Mesothelial cell of epicardium (in vitro differentiated cells): ENCODE measurements around the gene MAN1C1. TPM values are rescaled to one million over a fixed set of nuclear protein-coding genes. Genes with fewer than 3 reads are reported as not detected.
"Not testable (repeated sequence)": the region's sequence is repeated elsewhere in the genome, so short reads cannot be mapped to it uniquely, and the experiment has no call there.

Source experiments
- DNase-seq, 2 experiments: peaks; one replicate each; pipeline ENCODE4 v3.0.0; 2021; ENCODE audit warnings: low spot score in 2 of 2; ENCODE audit not compliant: unreplicated experiment in 2 of 2
- H3K27ac Mint-ChIP-seq: 2 replicates; pipeline ENCODE4 v1.8.0; 2021; ENCODE audit warnings: mixed read lengths
- H3K27me3 Mint-ChIP-seq: 2 replicates; pipeline ENCODE4 v1.8.0; 2021; ENCODE audit warnings: low read depth, mixed read lengths
- H3K36me3 Mint-ChIP-seq: 2 replicates; pipeline ENCODE4 v1.8.0; 2021; ENCODE audit warnings: mixed read lengths
- H3K4me1 Mint-ChIP-seq: 2 replicates; pipeline ENCODE4 v1.8.0; 2021; ENCODE audit warnings: mixed read lengths
- H3K4me3 Mint-ChIP-seq: 2 replicates; pipeline ENCODE4 v1.8.0; 2021; ENCODE audit warnings: mild to moderate bottlenecking, moderate library complexity, mixed read lengths
- H3K9me3 Mint-ChIP-seq: 2 replicates; pipeline ENCODE4 v1.8.0; 2021; ENCODE audit warnings: mixed read lengths
- CTCF ChIP-seq: fragments of 200-600 bp; sonication (generic); IDR thresholded peaks from one replicate; pipeline ENCODE4 v1.5.0; 2021; ENCODE audit warnings: antibody characterized with exemption; ENCODE audit not compliant: unreplicated experiment
- total RNA-seq: library from RNA; stranded (reverse); gene quantifications from 3 replicates; pipeline ENCODE4 v1.2.1, GENCODE V29; 2021

Gene MAN1C1
- total RNA-seq, 1 donor from 2014 or later: 3.2 TPM

- no peaks in the 10 kb centered on the region for H3K9me3 Mint-ChIP-seq
- peaks cover 26% of the 10 kb centered on the region for H3K4me1 Mint-ChIP-seq
- no peak for TF ChIP-seq CTCF
- H3K27ac Mint-ChIP-seq: no peak overlapping the region
- H3K27me3 Mint-ChIP-seq: peaks cover 18% of the 10 kb centered on the region
- no peak for DNase-seq
- no peak overlapping the region for H3K4me3 Mint-ChIP-seq
- H3K36me3 Mint-ChIP-seq: no peaks in the 10 kb centered on the region
Observed at GRCh38 chr1:25729790-25730644, 113.4 kb downstream of the MAN1C1 start.

GRCh38 chr1:25731148-25731547 is 114.6 kb downstream of the MAN1C1 start:
- no peaks in the 10 kb centered on the region for H3K36me3 Mint-ChIP-seq
- peaks cover 12% of the 10 kb centered on the region for H3K27me3 Mint-ChIP-seq
- no peak for TF ChIP-seq CTCF
- peaks cover 26% of the 10 kb centered on the region for H3K4me1 Mint-ChIP-seq
- no peaks in the 10 kb centered on the region for H3K9me3 Mint-ChIP-seq
- DNase-seq: no peak
- no peak overlapping the region for H3K4me3 Mint-ChIP-seq
- H3K27ac Mint-ChIP-seq: no peak overlapping the region

- H3K36me3 Mint-ChIP-seq: no peaks in the 10 kb centered on the region
- H3K27me3 Mint-ChIP-seq: peaks cover 11% of the 10 kb centered on the region
- H3K9me3 Mint-ChIP-seq: no peaks in the 10 kb centered on the region
- no peak for DNase-seq
- no peak overlapping the region for H3K27ac Mint-ChIP-seq
- no peak for TF ChIP-seq CTCF
- H3K4me1 Mint-ChIP-seq: peaks cover 26% of the 10 kb centered on the region
- no peak overlapping the region for H3K4me3 Mint-ChIP-seq
Observed at GRCh38 chr1:25731626-25732370, 115.2 kb downstream of the MAN1C1 start.

- no peak overlapping the region for H3K27ac Mint-ChIP-seq
Observed at GRCh38 chr1:25732821-25733220, 116.2 kb downstream of the MAN1C1 start.

GRCh38 chr1:25733271-25733670 is 116.7 kb downstream of the MAN1C1 start:
- H3K4me1 Mint-ChIP-seq: peaks cover 13% of the 10 kb centered on the region
- no peak for DNase-seq
- H3K9me3 Mint-ChIP-seq: no peaks in the 10 kb centered on the region
- TF ChIP-seq CTCF: no peak
- no peak overlapping the region for H3K27ac Mint-ChIP-seq
- no peak overlapping the region for H3K4me3 Mint-ChIP-seq
- peaks cover 15% of the 10 kb centered on the region for H3K27me3 Mint-ChIP-seq
- no peaks in the 10 kb centered on the region for H3K36me3 Mint-ChIP-seq

More at GRCh38 chr1:25732821-25733220, 116.2 kb downstream of the MAN1C1 start:
- Mint-ChIP-seq H3K36me3 (no peaks in the 10 kb centered on the region), H3K9me3 (no peaks in the 10 kb centered on the region), H3K27me3 (peaks cover 15% of the 10 kb centered on the region), H3K4me3 (no peak overlapping the region), H3K4me1 (peaks cover 17% of the 10 kb centered on the region)
- no peak for TF ChIP-seq CTCF
- DNase-seq: no peak

GRCh38 chr1:25734991-25735390 is 118.4 kb downstream of the MAN1C1 start:
- not testable (repeated sequence) for H3K4me3 Mint-ChIP-seq, H3K27ac Mint-ChIP-seq
- peaks cover 16% of the 10 kb centered on the region for H3K27me3 Mint-ChIP-seq

More at GRCh38 chr1:25734991-25735390, 118.4 kb downstream of the MAN1C1 start:
- not testable (repeated sequence) for DNase-seq, H3K36me3 Mint-ChIP-seq, H3K9me3 Mint-ChIP-seq, H3K4me1 Mint-ChIP-seq
